MM.1S (cell line): ENCODE measurements around the gene KIFAP3.

Experiments used
- EZH2 ChIP-seq: fragments of 300-600 bp; sonication (generic); optimal IDR thresholded peaks from 2 replicates; pipeline ENCODE3; 2017; ENCODE audit warnings: low read depth, mild to moderate bottlenecking, antibody characterized with exemption, low read length, mixed read lengths
- EZH2phosphoT487 ChIP-seq: fragments of 300-600 bp; sonication (generic); IDR thresholded peaks from 2 replicates; pipeline ENCODE4 v1.6.1; 2018; ENCODE audit warnings: antibody characterized with exemption, low read length
- TF ChIP-seq, protein P1 (sequence below): fragments of 300-600 bp; sonication (generic); IDR thresholded peaks from 2 replicates; pipeline ENCODE4 v1.5.1; 2016; ENCODE audit warnings: antibody characterized with exemption, low read length, mixed read lengths

DNA sequence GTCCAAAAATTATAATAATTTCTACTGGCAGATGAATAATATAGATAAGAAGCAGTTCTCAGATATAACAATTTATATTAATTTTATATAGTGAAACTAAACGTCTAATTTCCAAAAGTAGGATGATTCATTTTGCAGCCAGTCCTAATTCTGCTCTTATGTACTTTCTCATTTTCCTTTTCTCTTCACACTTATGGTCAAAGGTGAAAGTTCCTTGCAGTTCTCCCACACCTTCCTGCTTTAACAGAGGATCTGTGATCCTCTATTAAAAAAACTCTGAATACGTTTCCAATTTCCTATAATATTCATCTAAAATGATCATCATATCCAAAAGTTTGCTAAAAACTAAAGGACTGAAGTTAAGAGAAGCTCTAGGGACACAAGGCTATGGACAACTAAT, 78.5 kb downstream of the KIFAP3 start:
- TF ChIP-seq, protein P1, sequence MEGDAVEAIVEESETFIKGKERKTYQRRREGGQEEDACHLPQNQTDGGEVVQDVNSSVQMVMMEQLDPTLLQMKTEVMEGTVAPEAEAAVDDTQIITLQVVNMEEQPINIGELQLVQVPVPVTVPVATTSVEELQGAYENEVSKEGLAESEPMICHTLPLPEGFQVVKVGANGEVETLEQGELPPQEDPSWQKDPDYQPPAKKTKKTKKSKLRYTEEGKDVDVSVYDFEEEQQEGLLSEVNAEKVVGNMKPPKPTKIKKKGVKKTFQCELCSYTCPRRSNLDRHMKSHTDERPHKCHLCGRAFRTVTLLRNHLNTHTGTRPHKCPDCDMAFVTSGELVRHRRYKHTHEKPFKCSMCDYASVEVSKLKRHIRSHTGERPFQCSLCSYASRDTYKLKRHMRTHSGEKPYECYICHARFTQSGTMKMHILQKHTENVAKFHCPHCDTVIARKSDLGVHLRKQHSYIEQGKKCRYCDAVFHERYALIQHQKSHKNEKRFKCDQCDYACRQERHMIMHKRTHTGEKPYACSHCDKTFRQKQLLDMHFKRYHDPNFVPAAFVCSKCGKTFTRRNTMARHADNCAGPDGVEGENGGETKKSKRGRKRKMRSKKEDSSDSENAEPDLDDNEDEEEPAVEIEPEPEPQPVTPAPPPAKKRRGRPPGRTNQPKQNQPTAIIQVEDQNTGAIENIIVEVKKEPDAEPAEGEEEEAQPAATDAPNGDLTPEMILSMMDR: no peak
- TF ChIP-seq EZH2phosphoT487 (no peak), EZH2 (no peak)
